Neutrophil (primary cell): ENCODE data around the gene PRCC.

ENCODE experiments used
- H3K27ac ChIP-seq: fragments of 200-600 bp; sonication (generic); 2 replicates; pipeline ENCODE4 v1.5.1; 2016; ENCODE audit warnings: mild to moderate bottlenecking, moderate library complexity
- H3K27me3 ChIP-seq: fragments of 200-600 bp; sonication (generic); 2 replicates; pipeline ENCODE4 v1.6.0; 2016; ENCODE audit warnings: mild to moderate bottlenecking
- H3K36me3 ChIP-seq: fragments of 200-600 bp; sonication (generic); 2 replicates; pipeline ENCODE4 v1.5.1; 2017
- H3K4me1 ChIP-seq, 2 experiments: fragments of 200-600 bp in 1 of 2; sonication (generic) in 1 of 2; 1 replicate in 1 of 2; 2 replicates in 1 of 2; pipeline versions ENCODE4 v1.5.1 to v1.6.1; 2013 to 2016; ENCODE audit warnings: low read depth in 1 of 2, low read length in 1 of 2, mild to moderate bottlenecking in 1 of 2, moderate library complexity in 1 of 2; ENCODE audit not compliant: control insufficient read depth in 1 of 2, insufficient read depth in 1 of 2
- H3K4me3 ChIP-seq, 2 experiments: fragments of 200-600 bp in 1 of 2; sonication (generic) in 1 of 2; 1 replicate in 1 of 2; 2 replicates in 1 of 2; pipeline ENCODE4 v1.5.1; 2013 to 2016; ENCODE audit warnings: low read depth in 1 of 2, low read length in 1 of 2, mild to moderate bottlenecking in 1 of 2, moderate library complexity in 1 of 2
- H3K9me3 ChIP-seq: fragments of 200-600 bp; sonication (generic); 2 replicates; pipeline ENCODE4 v1.5.1; 2016
- TF ChIP-seq, protein P1 (sequence below): fragments of 200-600 bp; sonication (generic); IDR thresholded peaks from 2 replicates; pipeline ENCODE4 v1.5.1; 2016; ENCODE audit warnings: antibody characterized with exemption

The PRCC gene

DNA sequence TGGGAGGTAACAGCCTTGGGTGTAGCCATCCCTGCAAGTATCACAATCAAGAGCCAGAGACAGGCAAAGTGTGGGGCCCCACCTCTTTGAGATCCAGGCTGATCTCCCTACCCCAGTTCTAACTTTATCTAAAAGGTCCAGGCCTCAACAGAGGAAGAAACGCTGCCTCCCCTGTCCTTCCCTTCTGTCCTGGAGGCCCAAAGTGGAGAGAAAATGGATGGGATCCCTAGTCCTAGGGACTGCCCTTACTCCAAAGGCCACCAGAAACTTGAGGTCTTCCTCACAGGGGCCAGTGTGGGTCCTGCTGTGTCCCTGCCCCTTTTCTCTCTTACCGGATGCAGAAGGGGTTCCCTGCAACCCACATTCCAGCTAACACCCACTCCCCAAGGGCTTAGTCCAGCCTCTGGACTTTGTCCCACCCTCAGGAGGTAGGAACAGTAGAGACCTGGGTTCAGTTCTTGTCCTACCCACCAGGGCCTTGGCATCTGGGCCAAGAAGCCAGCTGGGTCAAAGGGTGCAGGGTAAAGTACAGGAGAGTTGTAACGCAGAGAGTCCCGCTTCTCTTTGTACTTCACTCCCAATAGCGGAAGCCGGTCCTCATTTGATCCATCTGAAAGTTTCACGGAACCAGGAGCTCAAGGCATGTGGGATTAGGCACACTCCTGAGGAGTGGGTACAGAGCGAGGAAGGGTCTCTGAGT lies 17.8 kb upstream of the PRCC start:
- Histone ChIP-seq H3K36me3 (no peaks in the 10 kb centered on the region), H3K4me1 (peaks cover 86 to 88% of the 10 kb centered on the region in 2 experiments), H3K4me3 (peak overlapping the region; percentile 83 to 91), H3K27me3 (no peaks in the 10 kb centered on the region), H3K9me3 (no peaks in the 10 kb centered on the region), H3K27ac (peak overlapping the region; percentile 90)
- TF ChIP-seq, protein P1, sequence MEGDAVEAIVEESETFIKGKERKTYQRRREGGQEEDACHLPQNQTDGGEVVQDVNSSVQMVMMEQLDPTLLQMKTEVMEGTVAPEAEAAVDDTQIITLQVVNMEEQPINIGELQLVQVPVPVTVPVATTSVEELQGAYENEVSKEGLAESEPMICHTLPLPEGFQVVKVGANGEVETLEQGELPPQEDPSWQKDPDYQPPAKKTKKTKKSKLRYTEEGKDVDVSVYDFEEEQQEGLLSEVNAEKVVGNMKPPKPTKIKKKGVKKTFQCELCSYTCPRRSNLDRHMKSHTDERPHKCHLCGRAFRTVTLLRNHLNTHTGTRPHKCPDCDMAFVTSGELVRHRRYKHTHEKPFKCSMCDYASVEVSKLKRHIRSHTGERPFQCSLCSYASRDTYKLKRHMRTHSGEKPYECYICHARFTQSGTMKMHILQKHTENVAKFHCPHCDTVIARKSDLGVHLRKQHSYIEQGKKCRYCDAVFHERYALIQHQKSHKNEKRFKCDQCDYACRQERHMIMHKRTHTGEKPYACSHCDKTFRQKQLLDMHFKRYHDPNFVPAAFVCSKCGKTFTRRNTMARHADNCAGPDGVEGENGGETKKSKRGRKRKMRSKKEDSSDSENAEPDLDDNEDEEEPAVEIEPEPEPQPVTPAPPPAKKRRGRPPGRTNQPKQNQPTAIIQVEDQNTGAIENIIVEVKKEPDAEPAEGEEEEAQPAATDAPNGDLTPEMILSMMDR = no peak

GRCh38 chr1:156750191-156750672 lies 17.1 kb upstream of the PRCC start:
- Histone ChIP-seq H3K27me3 (no peaks in the 10 kb centered on the region), H3K9me3 (no peaks in the 10 kb centered on the region), H3K27ac (peak overlapping the region; percentile 90), H3K36me3 (no peaks in the 10 kb centered on the region), H3K4me1 (peaks cover 82 to 85% of the 10 kb centered on the region in 2 experiments), H3K4me3 (peak overlapping the region; percentile 83 to 91)
- TF ChIP-seq, protein P1 = no peak

DNA sequence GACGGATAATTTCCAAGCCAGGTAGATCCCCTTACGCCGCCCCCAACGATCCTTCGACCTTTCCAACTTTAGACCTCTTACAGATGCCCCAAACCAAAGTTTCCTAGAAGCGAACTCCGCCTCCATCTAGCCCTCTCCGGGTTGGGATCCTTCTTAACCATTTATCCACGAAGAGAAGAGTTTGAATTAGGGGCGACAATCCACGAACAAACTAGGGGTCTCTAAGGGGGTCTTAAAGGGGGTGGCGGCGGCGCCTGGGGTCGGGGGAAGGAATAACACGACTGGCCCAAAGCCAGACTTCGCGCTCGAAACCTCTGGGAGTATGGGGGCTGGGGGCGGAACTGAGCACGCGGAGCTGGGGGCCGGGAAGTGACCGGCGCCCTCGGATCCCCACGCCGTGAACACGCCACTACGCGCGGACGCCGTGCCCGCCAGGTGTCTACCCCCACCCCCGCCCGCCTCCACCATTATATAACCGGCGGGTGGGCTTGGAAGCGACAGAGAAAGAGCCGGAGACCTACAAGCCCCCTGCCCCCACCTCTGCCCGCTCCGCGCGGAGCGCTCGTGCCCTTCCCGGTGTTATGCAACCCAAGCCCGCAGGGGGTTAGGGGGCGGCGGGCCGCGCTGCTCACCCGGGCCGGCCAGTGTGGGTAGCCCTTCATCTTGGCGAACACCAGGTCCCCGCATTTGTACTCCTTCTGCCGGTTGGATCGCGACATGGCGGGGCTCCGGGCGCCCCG lies 16.5 kb upstream of the PRCC start:
- TF ChIP-seq, protein P1 = no peak
- H3K4me1 ChIP-seq = peaks cover 75 to 78% of the 10 kb centered on the region in 2 experiments
- no peaks in the 10 kb centered on the region for H3K9me3 ChIP-seq
- H3K27ac ChIP-seq = peak overlapping the region; percentile 90
- H3K36me3 ChIP-seq = no peaks in the 10 kb centered on the region
- no peaks in the 10 kb centered on the region for H3K27me3 ChIP-seq
- H3K4me3 ChIP-seq = peak overlapping the region; percentile 83 to 91

DNA sequence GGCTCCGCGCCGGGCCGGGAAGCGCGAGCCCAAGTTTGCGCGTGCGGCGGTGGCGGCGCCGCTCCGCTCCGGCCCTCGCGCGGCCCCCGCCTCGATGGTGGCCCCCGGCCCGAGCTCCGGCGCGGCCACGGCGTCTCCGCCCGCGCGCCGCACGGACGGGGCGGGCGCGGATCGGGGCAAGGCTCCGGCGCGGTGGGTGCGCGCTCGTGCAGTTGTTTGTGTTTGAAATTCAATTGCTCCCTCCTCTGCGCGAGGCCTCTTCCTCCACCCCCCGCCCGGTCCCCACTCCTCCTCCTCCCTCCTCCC lies 15.9 kb upstream of the PRCC start, which contains the start of gene HDGF:
Gene HDGF (minus strand): TSS at position 225 of the 306 bp plus-strand sequence. CDS start 246 bp downstream, outside the sequence.
- H3K4me1 ChIP-seq = peaks cover 70 to 73% of the 10 kb centered on the region in 2 experiments
- TF ChIP-seq, protein P1 = no peak

DNA sequence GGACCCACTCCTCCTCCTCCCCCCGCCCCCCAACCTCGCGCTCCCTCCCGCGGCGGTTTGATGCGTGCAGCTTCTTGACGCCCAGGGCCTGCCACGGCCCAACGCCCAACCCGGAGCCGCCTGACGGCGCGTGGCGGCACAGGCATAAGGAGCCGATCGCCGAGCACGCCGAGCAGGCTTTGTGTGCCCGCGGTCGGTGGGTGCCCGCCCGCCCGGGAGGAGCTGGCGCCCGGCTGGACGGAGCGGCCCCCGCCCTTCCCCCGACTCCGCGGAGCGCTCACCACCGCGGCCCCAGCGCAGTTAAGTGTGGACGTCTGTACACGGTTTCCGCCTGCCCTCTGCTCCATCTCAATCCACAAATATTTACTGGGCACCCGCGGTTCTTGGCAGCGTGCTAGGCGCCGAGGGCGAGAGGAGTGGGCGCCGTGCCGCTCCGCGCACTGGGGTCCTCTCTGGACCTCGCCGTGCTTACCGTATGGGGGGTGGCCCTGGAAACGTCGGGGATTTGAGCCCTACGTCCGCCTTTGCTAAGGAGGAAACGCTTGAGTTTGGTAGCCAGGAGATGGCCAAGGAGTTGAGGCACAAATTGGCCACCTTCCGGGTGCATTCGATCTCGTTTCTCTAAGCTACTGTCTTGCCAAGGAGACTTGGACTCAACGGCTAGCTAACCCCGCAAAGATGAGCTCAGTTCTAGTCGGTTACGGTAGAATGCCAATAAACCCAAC lies 15.4 kb upstream of the PRCC start:
- Histone ChIP-seq H3K9me3 (no peaks in the 10 kb centered on the region), H3K36me3 (no peaks in the 10 kb centered on the region), H3K27me3 (no peaks in the 10 kb centered on the region), H3K27ac (peak overlapping the region; percentile 90), H3K4me1 (peaks cover 65 to 69% of the 10 kb centered on the region in 2 experiments), H3K4me3 (peak overlapping the region; percentile 83 to 91)
- TF ChIP-seq, protein P1 = peak; percentile 79

More for the DNA sequence above, 15.9 kb upstream of the PRCC start, which contains the start of gene HDGF:
- H3K27ac ChIP-seq = peak within 1 kb of the TSS; percentile 90
- no peaks in the 10 kb centered on the region for H3K27me3 ChIP-seq
- H3K9me3 ChIP-seq = no peaks in the 10 kb centered on the region
- no peaks in the 10 kb centered on the region for H3K36me3 ChIP-seq
- H3K4me3 ChIP-seq = peak within 1 kb of the TSS; percentile 83 to 91
